ENCODE measurements around the gene CETP.

DNA sequence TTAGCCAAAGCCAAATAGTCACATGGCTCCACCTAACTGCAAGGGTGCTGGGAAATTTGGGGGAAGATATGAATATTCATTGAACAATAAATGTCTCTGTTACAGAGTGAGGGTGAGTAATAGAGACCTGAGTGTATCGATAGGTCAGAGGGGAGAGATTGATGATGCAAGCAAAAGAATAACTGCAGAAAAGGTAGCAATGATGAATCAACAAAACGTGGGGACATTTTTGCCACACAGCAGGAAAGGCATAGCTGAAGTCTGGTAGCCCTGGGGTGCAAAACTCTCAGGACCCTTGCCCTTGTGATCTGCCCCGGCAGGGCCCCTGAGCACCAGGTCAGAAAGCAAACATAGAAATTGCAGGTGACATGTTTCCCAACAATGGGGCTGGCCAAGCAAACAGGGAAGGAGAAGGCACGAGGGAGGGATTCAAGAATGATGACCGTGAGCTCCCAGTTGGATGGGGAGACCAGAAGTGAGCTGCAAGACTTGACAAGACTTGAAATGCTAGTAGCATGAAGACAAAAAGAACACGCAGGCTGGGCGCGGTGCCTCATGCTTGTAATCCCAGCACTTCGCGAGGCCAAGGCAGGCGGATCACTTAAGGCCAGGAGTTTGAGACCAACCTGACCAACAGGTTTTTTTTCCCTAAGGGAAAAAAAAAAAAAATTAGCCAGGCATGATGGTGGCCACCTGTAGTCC, 42.5 kb upstream of the CETP start:
- TF ChIP-seq, protein P1, sequence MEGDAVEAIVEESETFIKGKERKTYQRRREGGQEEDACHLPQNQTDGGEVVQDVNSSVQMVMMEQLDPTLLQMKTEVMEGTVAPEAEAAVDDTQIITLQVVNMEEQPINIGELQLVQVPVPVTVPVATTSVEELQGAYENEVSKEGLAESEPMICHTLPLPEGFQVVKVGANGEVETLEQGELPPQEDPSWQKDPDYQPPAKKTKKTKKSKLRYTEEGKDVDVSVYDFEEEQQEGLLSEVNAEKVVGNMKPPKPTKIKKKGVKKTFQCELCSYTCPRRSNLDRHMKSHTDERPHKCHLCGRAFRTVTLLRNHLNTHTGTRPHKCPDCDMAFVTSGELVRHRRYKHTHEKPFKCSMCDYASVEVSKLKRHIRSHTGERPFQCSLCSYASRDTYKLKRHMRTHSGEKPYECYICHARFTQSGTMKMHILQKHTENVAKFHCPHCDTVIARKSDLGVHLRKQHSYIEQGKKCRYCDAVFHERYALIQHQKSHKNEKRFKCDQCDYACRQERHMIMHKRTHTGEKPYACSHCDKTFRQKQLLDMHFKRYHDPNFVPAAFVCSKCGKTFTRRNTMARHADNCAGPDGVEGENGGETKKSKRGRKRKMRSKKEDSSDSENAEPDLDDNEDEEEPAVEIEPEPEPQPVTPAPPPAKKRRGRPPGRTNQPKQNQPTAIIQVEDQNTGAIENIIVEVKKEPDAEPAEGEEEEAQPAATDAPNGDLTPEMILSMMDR (IDR thresholded peaks at IDR 0.05; ENCODE audit: low read depth, low read length, missing input control), result no peak
- TF ChIP-seq, protein P2, sequence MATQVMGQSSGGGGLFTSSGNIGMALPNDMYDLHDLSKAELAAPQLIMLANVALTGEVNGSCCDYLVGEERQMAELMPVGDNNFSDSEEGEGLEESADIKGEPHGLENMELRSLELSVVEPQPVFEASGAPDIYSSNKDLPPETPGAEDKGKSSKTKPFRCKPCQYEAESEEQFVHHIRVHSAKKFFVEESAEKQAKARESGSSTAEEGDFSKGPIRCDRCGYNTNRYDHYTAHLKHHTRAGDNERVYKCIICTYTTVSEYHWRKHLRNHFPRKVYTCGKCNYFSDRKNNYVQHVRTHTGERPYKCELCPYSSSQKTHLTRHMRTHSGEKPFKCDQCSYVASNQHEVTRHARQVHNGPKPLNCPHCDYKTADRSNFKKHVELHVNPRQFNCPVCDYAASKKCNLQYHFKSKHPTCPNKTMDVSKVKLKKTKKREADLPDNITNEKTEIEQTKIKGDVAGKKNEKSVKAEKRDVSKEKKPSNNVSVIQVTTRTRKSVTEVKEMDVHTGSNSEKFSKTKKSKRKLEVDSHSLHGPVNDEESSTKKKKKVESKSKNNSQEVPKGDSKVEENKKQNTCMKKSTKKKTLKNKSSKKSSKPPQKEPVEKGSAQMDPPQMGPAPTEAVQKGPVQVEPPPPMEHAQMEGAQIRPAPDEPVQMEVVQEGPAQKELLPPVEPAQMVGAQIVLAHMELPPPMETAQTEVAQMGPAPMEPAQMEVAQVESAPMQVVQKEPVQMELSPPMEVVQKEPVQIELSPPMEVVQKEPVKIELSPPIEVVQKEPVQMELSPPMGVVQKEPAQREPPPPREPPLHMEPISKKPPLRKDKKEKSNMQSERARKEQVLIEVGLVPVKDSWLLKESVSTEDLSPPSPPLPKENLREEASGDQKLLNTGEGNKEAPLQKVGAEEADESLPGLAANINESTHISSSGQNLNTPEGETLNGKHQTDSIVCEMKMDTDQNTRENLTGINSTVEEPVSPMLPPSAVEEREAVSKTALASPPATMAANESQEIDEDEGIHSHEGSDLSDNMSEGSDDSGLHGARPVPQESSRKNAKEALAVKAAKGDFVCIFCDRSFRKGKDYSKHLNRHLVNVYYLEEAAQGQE (IDR thresholded peaks at IDR 0.05), result no peak
- TF ChIP-seq RAD21 (IDR thresholded peaks at IDR 0.05) (no peak), NR2F2 (IDR thresholded peaks at IDR 0.05) (no peak), TAF1 (conservative IDR thresholded peaks at IDR 0.05) (no peak), YY1 (IDR thresholded peaks at IDR 0.05) (no peak), MAX (IDR thresholded peaks at IDR 0.05) (peak; percentile 24), FOXA1 (IDR thresholded peaks at IDR 0.05) (no peak), GABPA (IDR thresholded peaks at IDR 0.05 in 1 of 2, conservative IDR thresholded peaks at IDR 0.05 in 1 of 2) (no peak), EGR1 (IDR thresholded peaks at IDR 0.05; ENCODE audit: low read depth in 2 of 2) (no peak), HNF4A (conservative IDR thresholded peaks at IDR 0.05) (peak; percentile 73 to 75), JUND (IDR thresholded peaks at IDR 0.05) (no peak), FOXA2 (IDR thresholded peaks at IDR 0.05) (no peak), ZBTB33 (IDR thresholded peaks at IDR 0.05) (no peak)

Data from liver (tissue), 3 donors.